GM12892 (cell line): Measurements from ENCODE around the gene CAMP.

Experiments
- DNase-seq: peaks from one replicate; pipeline ENCODE4 v3.0.0; 2011; ENCODE audit not compliant: insufficient read length
- FAIRE-seq: peaks from 2 replicates; lab custom pipeline; 2011; peaks lifted over from hg19 to GRCh38; lab: Jason Lieb, UNC
- POLR2A ChIP-seq: IDR thresholded peaks from 2 replicates; pipeline ENCODE4 v1.6.1; 2011; ENCODE audit warnings: low read depth, low read length, control low read depth
- POLR2AphosphoS5 ChIP-seq: IDR thresholded peaks from 2 replicates; pipeline ENCODE4 v1.6.1; 2011; ENCODE audit warnings: low read depth, low read length, control low read depth
- TAF1 ChIP-seq: IDR thresholded peaks from 2 replicates; pipeline ENCODE4 v1.6.1; 2011; ENCODE audit warnings: low read depth, mild to moderate bottlenecking, control low read depth, low read length, borderline replicate concordance

CAMP gene

GRCh38 chr3:48241796-48242455 is 18.6 kb downstream of the CAMP start:
- no peak for TF ChIP-seq TAF1
- TF ChIP-seq POLR2A, result no peak
- no peak for TF ChIP-seq POLR2AphosphoS5
- FAIRE-seq (no peak), DNase-seq (no peak)

GRCh38 chr3:48243886-48244285 is 20.6 kb downstream of the CAMP start:
- TF ChIP-seq TAF1 (no peak), POLR2AphosphoS5 (no peak), POLR2A (no peak)
- FAIRE-seq (no peak), DNase-seq (no peak)

- DNase-seq (no peak), FAIRE-seq (no peak)
- TF ChIP-seq POLR2AphosphoS5 (no peak), POLR2A (no peak), TAF1 (no peak)
These were observed 21.2 kb downstream of the CAMP start for GRCh38 chr3:48244461-48244860.

- no peak for DNase-seq
- FAIRE-seq, result no peak
- no peak for TF ChIP-seq POLR2A
- no peak for TF ChIP-seq TAF1
- TF ChIP-seq POLR2AphosphoS5, result no peak
These were observed 21.8 kb downstream of the CAMP start for GRCh38 chr3:48245136-48245535.

GRCh38 chr3:48247401-48247811 is 24.1 kb downstream of the CAMP start:
- TF ChIP-seq POLR2A, result no peak
- no peak for TF ChIP-seq TAF1
- no peak for TF ChIP-seq POLR2AphosphoS5
- no peak for FAIRE-seq
- no peak for DNase-seq

GRCh38 chr3:48248095-48248850 is 25.0 kb downstream of the CAMP start:
- no peak for FAIRE-seq

GRCh38 chr3:48256557-48256956 is 33.3 kb downstream of the CAMP start:
- FAIRE-seq (no peak), DNase-seq (no peak)
- TF ChIP-seq POLR2A, result no peak
- no peak for TF ChIP-seq POLR2AphosphoS5
- TF ChIP-seq TAF1, result no peak

More at GRCh38 chr3:48248095-48248850, 25.0 kb downstream of the CAMP start:
- no peak for TF ChIP-seq POLR2AphosphoS5
- no peak for TF ChIP-seq POLR2A
- no peak for TF ChIP-seq TAF1
- DNase-seq, result no peak

GRCh38 chr3:48258530-48258929 is 35.2 kb downstream of the CAMP start:
- FAIRE-seq, result no peak
- TF ChIP-seq POLR2A (no peak), TAF1 (no peak), POLR2AphosphoS5 (no peak)
- DNase-seq, result no peak

- no peak for DNase-seq
- TF ChIP-seq POLR2A, result no peak
- no peak for TF ChIP-seq TAF1
- TF ChIP-seq POLR2AphosphoS5, result no peak
- no peak for FAIRE-seq
These were observed 44.5 kb downstream of the CAMP start for GRCh38 chr3:48267782-48268181.

- TF ChIP-seq POLR2A (no peak), POLR2AphosphoS5 (no peak), TAF1 (no peak)
- FAIRE-seq (peak; percentile 74), DNase-seq (peak; percentile 25)
These were observed 45.2 kb downstream of the CAMP start for GRCh38 chr3:48268381-48268935.

GRCh38 chr3:48268936-48269561 is 45.8 kb downstream of the CAMP start:
- TF ChIP-seq TAF1 (no peak), POLR2AphosphoS5 (no peak), POLR2A (no peak)
- FAIRE-seq (peak; percentile 40), DNase-seq (no peak)

- peak; percentile 28; the same call in 1 of the 2 replicates for TF ChIP-seq POLR2A
- TF ChIP-seq TAF1, result no peak
- TF ChIP-seq POLR2AphosphoS5, result no peak
- FAIRE-seq, result peak; percentile 50
These were observed 46.3 kb downstream of the CAMP start for GRCh38 chr3:48269592-48269991.

More at GRCh38 chr3:48269592-48269991, 46.3 kb downstream of the CAMP start:
- no peak for DNase-seq
